Measurements from ENCODE around the gene SLC1A2.

The SLC1A2 gene

GRCh38 chr11:35245786-35246185 lies 173.6 kb downstream of the SLC1A2 start:
- no peak for DNase-seq (ENCODE audit: low read depth, low spot score)

GRCh38 chr11:35245056-35245455 lies 174.3 kb downstream of the SLC1A2 start:
- no peak for DNase-seq (ENCODE audit: low read depth, low spot score)

GRCh38 chr11:35243774-35244173 lies 175.6 kb downstream of the SLC1A2 start:
- no peak for DNase-seq (ENCODE audit: low read depth, low spot score)

- DNase-seq (ENCODE audit: low read depth, low spot score) = no peak
These were observed 176.7 kb downstream of the SLC1A2 start for GRCh38 chr11:35242412-35243242.

- no peak for DNase-seq (ENCODE audit: low read depth, low spot score)
These were observed 177.8 kb downstream of the SLC1A2 start for GRCh38 chr11:35241531-35241930.

GRCh38 chr11:35241083-35241482 lies 178.3 kb downstream of the SLC1A2 start:
- no peak for DNase-seq (ENCODE audit: low read depth, low spot score)

GRCh38 chr11:35239471-35240075 lies 179.8 kb downstream of the SLC1A2 start:
- no peak for DNase-seq (ENCODE audit: low read depth, low spot score)

GRCh38 chr11:35238882-35239281 lies 180.5 kb downstream of the SLC1A2 start:
- no peak for DNase-seq (ENCODE audit: low read depth, low spot score)

- peak; percentile 54 for DNase-seq (ENCODE audit: low read depth, low spot score)
These were observed 181.3 kb downstream of the SLC1A2 start for GRCh38 chr11:35237860-35238715.

- no peak for DNase-seq (ENCODE audit: low read depth, low spot score)
These were observed 182.0 kb downstream of the SLC1A2 start for GRCh38 chr11:35237351-35237750.

- DNase-seq (ENCODE audit: low read depth, low spot score) = no peak
These were observed 182.7 kb downstream of the SLC1A2 start for GRCh38 chr11:35236667-35237003.

- no peak for DNase-seq (ENCODE audit: low read depth, low spot score)
These were observed 183.3 kb downstream of the SLC1A2 start for GRCh38 chr11:35235936-35236666.

- no peak for DNase-seq (ENCODE audit: low read depth, low spot score)
These were observed 183.9 kb downstream of the SLC1A2 start for GRCh38 chr11:35235498-35235897.

- no peak for DNase-seq (ENCODE audit: low read depth, low spot score)
These were observed 184.2 kb downstream of the SLC1A2 start for GRCh38 chr11:35235157-35235468.

GRCh38 chr11:35234460-35235156 lies 184.8 kb downstream of the SLC1A2 start:
- DNase-seq (ENCODE audit: low read depth, low spot score) = no peak

GRCh38 chr11:35233518-35233917 lies 185.8 kb downstream of the SLC1A2 start:
- no peak for DNase-seq (ENCODE audit: low read depth, low spot score)

- no peak for DNase-seq (ENCODE audit: low read depth, low spot score)
These were observed 186.4 kb downstream of the SLC1A2 start for GRCh38 chr11:35232891-35233330.

- no peak for DNase-seq (ENCODE audit: low read depth, low spot score)
These were observed 188.1 kb downstream of the SLC1A2 start for GRCh38 chr11:35231076-35231860.

- no peak for DNase-seq (ENCODE audit: low read depth, low spot score)
These were observed 189.0 kb downstream of the SLC1A2 start for GRCh38 chr11:35230388-35230787.

- DNase-seq (ENCODE audit: low read depth, low spot score) = no peak
These were observed 191.0 kb downstream of the SLC1A2 start for GRCh38 chr11:35228328-35228725.
